MCF 10A (cell line): ENCODE results near the gene NAALADL2. TPM values are rescaled to one million over a fixed set of nuclear protein-coding genes. Genes with fewer than 3 reads are reported as not detected.

ENCODE experiments used
- BruUV-seq: library from RNA; stranded (reverse); fragments of 400-500 nt; replicated peaks from 2 replicates; lab custom pipeline; 2021; lab: Mats Ljungman, UMichigan
- CTCF ChIA-PET: fragments of 300-600 bp; sonication (Branson Sonifier 250); formaldehyde crosslinking; extraction: SDS; loops from one replicate; lab custom pipeline; 2021; ENCODE audit warnings: antibody characterized with exemption, inconsistent platforms; lab: Yijun Ruan, JAX
- POLR2A ChIA-PET: fragments of 300-600, 350-650 bp; sonication (Branson Sonifier 250); formaldehyde crosslinking; extraction: SDS; loops from one replicate; lab custom pipeline; 2020; ENCODE audit warnings: antibody characterized with exemption, inconsistent platforms; lab: Yijun Ruan, JAX
- DNase-seq: peaks from one replicate; pipeline ENCODE4 v3.0.0-alpha.2; 2018; ENCODE audit not compliant: unreplicated experiment
- H3K27ac Mint-ChIP-seq: one replicate; pipeline ENCODE4 v1.8.0; 2022; ENCODE audit warnings: mild to moderate bottlenecking, low read depth, mixed read lengths; ENCODE audit not compliant: unreplicated experiment
- H3K27me3 Mint-ChIP-seq: one replicate; pipeline ENCODE4 v1.8.0; 2022; ENCODE audit warnings: mixed read lengths; ENCODE audit not compliant: insufficient read depth, unreplicated experiment
- H3K36me3 Mint-ChIP-seq: one replicate; pipeline ENCODE4 v1.8.0; 2022; ENCODE audit warnings: mild to moderate bottlenecking, moderate library complexity, mixed read lengths; ENCODE audit not compliant: insufficient read depth, unreplicated experiment
- H3K4me1 Mint-ChIP-seq: one replicate; pipeline ENCODE4 v1.8.0; 2022; ENCODE audit warnings: mixed read lengths; ENCODE audit not compliant: insufficient read depth, unreplicated experiment
- H3K4me3 Mint-ChIP-seq: one replicate; pipeline ENCODE4 v1.8.0; 2022; ENCODE audit warnings: mild to moderate bottlenecking, moderate library complexity, mixed read lengths; ENCODE audit not compliant: unreplicated experiment
- H3K9me3 Mint-ChIP-seq: one replicate; pipeline ENCODE4 v1.8.0; 2022; ENCODE audit warnings: mixed read lengths; ENCODE audit not compliant: unreplicated experiment
- intact Hi-C: fragments of 100-400 bp; cut with micrococcal nuclease; formaldehyde crosslinking; loops from 2 replicates; pipeline ENCODE4 v1.14.1; 2022
- total RNA-seq: library from RNA; stranded (reverse); gene quantifications from 2 replicates; pipeline ENCODE4 v1.2.3, GENCODE V29; 2022
- TF ChIP-seq, protein P1 (sequence below): fragments of 200-600 bp; IDR thresholded peaks from one replicate; pipeline ENCODE4 v1.8.0; 2022; ENCODE audit warnings: antibody characterized with exemption, mild to moderate bottlenecking; ENCODE audit not compliant: unreplicated experiment

The NAALADL2 gene
- total RNA-seq, 1 experiment from 2014 or later = 4.2 TPM

DNA sequence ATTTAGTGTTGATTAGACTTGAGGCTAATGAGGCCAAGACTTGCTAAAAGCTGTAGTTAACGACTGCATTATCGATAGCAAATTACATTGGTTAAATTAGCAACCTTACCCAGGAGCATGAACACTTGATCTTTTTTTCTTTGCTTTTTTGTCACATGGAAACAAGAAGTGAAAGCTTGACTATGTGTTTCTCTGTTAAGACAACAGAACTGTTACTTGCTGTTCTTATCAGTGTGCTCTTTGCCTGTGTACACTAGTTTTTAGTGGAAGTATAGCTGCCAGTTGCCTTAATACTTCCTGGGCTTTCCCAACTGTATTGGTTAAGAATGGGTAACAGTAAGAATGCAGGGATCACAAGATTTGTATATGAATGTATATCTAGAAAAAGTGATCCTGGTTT is 625.5 kb downstream of the NAALADL2 start:
- no peak overlapping the region for H3K4me3 Mint-ChIP-seq
- TF ChIP-seq, protein P1, sequence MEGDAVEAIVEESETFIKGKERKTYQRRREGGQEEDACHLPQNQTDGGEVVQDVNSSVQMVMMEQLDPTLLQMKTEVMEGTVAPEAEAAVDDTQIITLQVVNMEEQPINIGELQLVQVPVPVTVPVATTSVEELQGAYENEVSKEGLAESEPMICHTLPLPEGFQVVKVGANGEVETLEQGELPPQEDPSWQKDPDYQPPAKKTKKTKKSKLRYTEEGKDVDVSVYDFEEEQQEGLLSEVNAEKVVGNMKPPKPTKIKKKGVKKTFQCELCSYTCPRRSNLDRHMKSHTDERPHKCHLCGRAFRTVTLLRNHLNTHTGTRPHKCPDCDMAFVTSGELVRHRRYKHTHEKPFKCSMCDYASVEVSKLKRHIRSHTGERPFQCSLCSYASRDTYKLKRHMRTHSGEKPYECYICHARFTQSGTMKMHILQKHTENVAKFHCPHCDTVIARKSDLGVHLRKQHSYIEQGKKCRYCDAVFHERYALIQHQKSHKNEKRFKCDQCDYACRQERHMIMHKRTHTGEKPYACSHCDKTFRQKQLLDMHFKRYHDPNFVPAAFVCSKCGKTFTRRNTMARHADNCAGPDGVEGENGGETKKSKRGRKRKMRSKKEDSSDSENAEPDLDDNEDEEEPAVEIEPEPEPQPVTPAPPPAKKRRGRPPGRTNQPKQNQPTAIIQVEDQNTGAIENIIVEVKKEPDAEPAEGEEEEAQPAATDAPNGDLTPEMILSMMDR = no peak
- H3K27me3 Mint-ChIP-seq = no peaks in the 10 kb centered on the region
- no TSS peak for BruUV-seq
- no peak overlapping the region for H3K27ac Mint-ChIP-seq
- H3K36me3 Mint-ChIP-seq = no peaks in the 10 kb centered on the region
- H3K9me3 Mint-ChIP-seq = no peaks in the 10 kb centered on the region
- no peak for DNase-seq
- H3K4me1 Mint-ChIP-seq = no peaks in the 10 kb centered on the region
- POLR2A ChIA-PET = no interaction called here
- CTCF ChIA-PET = interaction anchor here (0.7 kb wide), 1 partner anchor 193 kb away, joined by 3 read pairs; no protein-coding TSS in a partner anchor
- intact Hi-C loops = no loop called here

DNA sequence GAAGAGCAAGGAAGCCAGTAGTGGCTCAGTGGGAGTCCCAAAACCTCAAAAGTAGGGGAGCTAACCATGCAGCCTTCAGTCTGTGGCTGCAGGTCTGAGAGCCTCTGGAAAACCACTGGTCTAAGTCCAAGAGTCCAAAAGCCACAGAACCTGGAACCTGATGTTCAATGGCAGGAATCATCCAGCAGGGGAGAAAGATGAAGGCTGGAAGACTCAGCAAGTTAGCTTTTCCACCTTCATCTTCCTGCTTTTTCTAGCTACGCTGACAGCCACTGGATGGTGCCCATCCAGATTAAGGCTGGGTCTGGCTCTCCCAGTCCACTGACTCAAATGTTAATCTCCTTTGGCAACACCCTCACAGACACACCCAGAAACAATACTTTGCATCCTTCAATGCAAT is 626.3 kb downstream of the NAALADL2 start:
- ChIA-PET POLR2A (no interaction called here), CTCF (no interaction called here)
- H3K9me3 Mint-ChIP-seq = no peaks in the 10 kb centered on the region
- intact Hi-C loops = no loop called here
- DNase-seq = no peak
- peaks cover 3% of the 10 kb centered on the region for H3K36me3 Mint-ChIP-seq
- no peaks in the 10 kb centered on the region for H3K4me1 Mint-ChIP-seq
- H3K4me3 Mint-ChIP-seq = no peak overlapping the region
- H3K27me3 Mint-ChIP-seq = no peaks in the 10 kb centered on the region
- TF ChIP-seq, protein P1 = no peak
- no TSS peak for BruUV-seq
- H3K27ac Mint-ChIP-seq = no peak overlapping the region

DNA sequence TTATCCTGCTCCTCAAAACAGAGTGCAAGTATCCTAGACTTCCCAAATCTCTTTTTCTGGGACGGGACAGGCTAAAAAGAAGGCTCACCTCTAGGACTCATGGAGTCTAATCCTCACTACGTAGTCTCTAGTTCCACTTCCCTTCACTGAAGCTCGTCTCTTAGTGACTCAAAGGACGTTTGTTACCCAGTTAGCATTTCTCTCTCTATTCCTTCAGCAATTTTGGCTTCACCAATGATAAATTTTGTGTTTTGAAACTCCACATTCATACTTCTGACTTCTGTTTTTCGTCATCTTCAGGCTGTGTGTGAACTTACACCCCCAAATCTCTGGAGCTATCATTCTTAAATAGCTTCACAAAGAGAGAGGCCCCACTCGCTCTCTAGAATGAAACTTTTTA is 627.1 kb downstream of the NAALADL2 start:
- BruUV-seq = no TSS peak
- POLR2A ChIA-PET = no interaction called here
- intact Hi-C loops = no loop called here

DNA sequence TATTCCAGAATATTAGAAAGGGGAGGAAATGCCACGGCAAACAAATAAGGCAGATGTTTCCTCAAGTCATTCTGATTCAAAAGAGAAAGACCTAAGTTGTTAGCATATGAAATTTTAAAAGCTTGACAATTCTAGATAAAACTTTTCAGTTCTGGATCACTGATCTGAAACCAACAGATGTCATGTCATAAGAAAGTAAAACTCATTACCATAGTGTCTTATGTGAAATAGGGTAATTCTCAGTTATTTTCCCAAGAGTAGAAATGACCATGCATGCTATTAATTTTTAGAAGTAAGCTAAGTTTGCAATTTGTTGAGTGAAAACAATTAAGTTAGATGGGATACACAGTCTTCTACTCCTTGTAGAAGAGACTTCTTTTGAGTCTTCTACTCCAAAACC is 630.3 kb downstream of the NAALADL2 start:
- Mint-ChIP-seq H3K27ac (no peak overlapping the region), H3K27me3 (no peaks in the 10 kb centered on the region), H3K4me3 (no peak overlapping the region), H3K4me1 (no peaks in the 10 kb centered on the region), H3K36me3 (peaks cover 4% of the 10 kb centered on the region), H3K9me3 (no peaks in the 10 kb centered on the region)
- ChIA-PET CTCF (no interaction called here), POLR2A (interaction anchor here (0.6 kb wide), 1 partner anchor 931 kb away, joined by 3 read pairs; no protein-coding TSS in a partner anchor)
- TF ChIP-seq, protein P1 = no peak
- no peak for DNase-seq
- BruUV-seq = no TSS peak
- intact Hi-C loops = no loop called here

More for the DNA sequence above, 627.1 kb downstream of the NAALADL2 start:
- Mint-ChIP-seq H3K27ac (no peak overlapping the region), H3K9me3 (no peaks in the 10 kb centered on the region), H3K4me1 (no peaks in the 10 kb centered on the region), H3K36me3 (peaks cover 4% of the 10 kb centered on the region), H3K27me3 (no peaks in the 10 kb centered on the region), H3K4me3 (no peak overlapping the region)
- TF ChIP-seq, protein P1 = no peak
- CTCF ChIA-PET = no interaction called here
- DNase-seq = no peak
